Measurements from ENCODE around the gene RTN4RL1.

RTN4RL1 gene

GRCh38 chr17:1941272-1942065 is 83.7 kb downstream of the RTN4RL1 start:
- H3K4me1 ChIP-seq (ENCODE audit: insufficient read depth, low read length, poor library complexity, severe bottlenecking): no peaks in the 10 kb centered on the region
- no peak overlapping the region for H3K9ac ChIP-seq (ENCODE audit: low read depth, low read length, poor library complexity, severe bottlenecking)
- no peaks in the 10 kb centered on the region for H3K9me3 ChIP-seq (ENCODE audit: insufficient read depth, low read depth, low read length)
- TF ChIP-seq EZH2phosphoT487 (IDR thresholded peaks at IDR 0.05; ENCODE audit: borderline replicate concordance): no peak
- H2AFZ ChIP-seq (ENCODE audit: low read length): no peak overlapping the region
- no peaks in the 10 kb centered on the region for H4K20me1 ChIP-seq (ENCODE audit: insufficient read depth, low read length, poor library complexity, severe bottlenecking)
- H3K4me2 ChIP-seq (ENCODE audit: low read depth, low read length, poor library complexity, severe bottlenecking): no peak overlapping the region
- H3F3A ChIP-seq (ENCODE audit: low read depth): no peaks in the 10 kb centered on the region
- no peaks in the 10 kb centered on the region for H3K36me3 ChIP-seq (ENCODE audit: insufficient read depth, low read length)
- no peaks in the 10 kb centered on the region for H3K9me2 ChIP-seq (replicated peaks; ENCODE audit: low read depth, low read length)
- H3K27me3 ChIP-seq (ENCODE audit: insufficient read depth, low read length, poor library complexity, severe bottlenecking): no peaks in the 10 kb centered on the region
- no peak overlapping the region for H3K4me3 ChIP-seq (ENCODE audit: low read length, poor library complexity, severe bottlenecking)
- no peaks in the 10 kb centered on the region for H3K79me2 ChIP-seq (ENCODE audit: insufficient read depth, low read length)

DNA sequence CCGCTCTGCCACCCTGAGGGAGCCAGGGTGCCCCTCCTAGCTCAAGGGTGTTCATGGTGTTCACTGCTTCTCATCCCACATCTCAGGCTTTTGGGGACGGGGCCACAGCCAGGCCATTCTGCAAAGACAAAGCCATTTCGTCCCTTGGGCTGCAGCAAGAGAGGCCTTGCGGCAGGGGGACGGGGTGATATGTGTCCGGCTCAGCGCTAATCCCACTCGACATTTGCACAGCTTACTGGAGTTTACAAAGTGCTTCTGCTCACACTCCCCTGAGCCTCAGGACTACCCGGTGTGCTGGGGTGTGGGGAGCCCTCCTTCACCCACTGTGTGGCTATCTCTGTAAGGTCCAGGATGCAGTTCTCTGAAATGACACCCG is 84.3 kb downstream of the RTN4RL1 start:
- no peaks in the 10 kb centered on the region for H3K27me3 ChIP-seq (ENCODE audit: insufficient read depth, low read length, poor library complexity, severe bottlenecking)
- H3K4me1 ChIP-seq (ENCODE audit: insufficient read depth, low read length, poor library complexity, severe bottlenecking): no peaks in the 10 kb centered on the region
- H3K9me3 ChIP-seq (ENCODE audit: insufficient read depth, low read depth, low read length): no peaks in the 10 kb centered on the region
- no peak overlapping the region for H2AFZ ChIP-seq (ENCODE audit: low read length)
- no peaks in the 10 kb centered on the region for H3K9me2 ChIP-seq (replicated peaks; ENCODE audit: low read depth, low read length)
- H3K79me2 ChIP-seq (ENCODE audit: insufficient read depth, low read length): no peaks in the 10 kb centered on the region
- no peak overlapping the region for H3K9ac ChIP-seq (ENCODE audit: low read depth, low read length, poor library complexity, severe bottlenecking)
- no peaks in the 10 kb centered on the region for H3F3A ChIP-seq (ENCODE audit: low read depth)
- H3K36me3 ChIP-seq (ENCODE audit: insufficient read depth, low read length): no peaks in the 10 kb centered on the region
- H3K4me3 ChIP-seq (ENCODE audit: low read length, poor library complexity, severe bottlenecking): no peak overlapping the region
- no peak overlapping the region for H3K4me2 ChIP-seq (ENCODE audit: low read depth, low read length, poor library complexity, severe bottlenecking)
- no peak for TF ChIP-seq EZH2phosphoT487 (IDR thresholded peaks at IDR 0.05; ENCODE audit: borderline replicate concordance)
- TF ChIP-seq CTCF (conservative IDR thresholded peaks at IDR 0.05; ENCODE audit: low read length): no peak
- H4K20me1 ChIP-seq (ENCODE audit: insufficient read depth, low read length, poor library complexity, severe bottlenecking): no peaks in the 10 kb centered on the region

DNA sequence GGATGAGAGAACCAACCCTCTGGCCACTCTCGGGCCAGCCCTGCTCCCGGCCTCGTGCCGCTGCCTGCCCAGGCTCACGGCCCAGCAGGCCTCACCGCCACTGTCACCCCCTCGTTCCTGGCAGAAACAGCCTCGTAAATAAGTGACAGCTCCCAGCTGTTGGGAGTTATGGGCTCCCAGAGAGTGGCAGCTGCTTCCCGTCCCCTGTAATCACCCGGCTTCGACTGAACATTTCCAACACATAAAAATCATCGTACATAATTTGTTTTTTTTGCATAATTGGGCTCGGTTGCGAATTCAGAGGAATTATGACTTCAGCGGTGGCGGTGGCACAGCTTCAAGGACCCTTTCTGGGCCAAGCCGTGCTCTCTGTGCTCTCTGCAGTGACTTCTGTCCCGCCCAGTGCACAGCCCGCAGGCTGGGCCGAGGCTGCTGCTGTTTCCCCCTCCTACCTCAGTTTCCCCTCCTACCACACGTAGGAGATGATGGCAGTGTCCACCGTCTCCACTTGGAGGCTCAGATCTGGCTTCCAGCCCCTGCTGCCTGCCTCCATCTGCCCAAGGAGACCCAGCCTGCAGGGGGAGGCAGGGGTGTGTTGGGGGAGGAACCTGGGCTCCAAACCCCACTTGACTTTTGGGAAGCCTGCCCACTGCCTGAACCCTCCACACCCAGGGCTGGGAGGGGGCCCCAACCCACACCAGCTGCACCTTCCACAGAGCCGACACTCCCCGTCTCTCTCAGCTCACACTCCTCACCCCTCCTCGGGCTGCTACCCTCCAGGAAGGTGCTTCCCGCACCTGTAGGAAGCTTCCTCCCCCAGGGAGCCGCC is 84.9 kb downstream of the RTN4RL1 start:
- Histone ChIP-seq H3K79me2 (ENCODE audit: insufficient read depth, low read length) (no peaks in the 10 kb centered on the region), H3K9ac (ENCODE audit: low read depth, low read length, poor library complexity, severe bottlenecking) (no peak overlapping the region), H3K9me3 (ENCODE audit: insufficient read depth, low read depth, low read length) (no peaks in the 10 kb centered on the region), H3K4me1 (ENCODE audit: insufficient read depth, low read length, poor library complexity, severe bottlenecking) (no peaks in the 10 kb centered on the region), H3K4me2 (ENCODE audit: low read depth, low read length, poor library complexity, severe bottlenecking) (no peak overlapping the region), H3K4me3 (ENCODE audit: low read length, poor library complexity, severe bottlenecking) (no peak overlapping the region), H4K20me1 (ENCODE audit: insufficient read depth, low read length, poor library complexity, severe bottlenecking) (no peaks in the 10 kb centered on the region), H3K27me3 (ENCODE audit: insufficient read depth, low read length, poor library complexity, severe bottlenecking) (no peaks in the 10 kb centered on the region), H3K36me3 (ENCODE audit: insufficient read depth, low read length) (no peaks in the 10 kb centered on the region), H3K9me2 (replicated peaks; ENCODE audit: low read depth, low read length) (no peaks in the 10 kb centered on the region), H3F3A (ENCODE audit: low read depth) (no peaks in the 10 kb centered on the region), H2AFZ (ENCODE audit: low read length) (no peak overlapping the region)
- no peak for TF ChIP-seq CTCF (conservative IDR thresholded peaks at IDR 0.05; ENCODE audit: low read length)
- no peak for TF ChIP-seq EZH2phosphoT487 (IDR thresholded peaks at IDR 0.05; ENCODE audit: borderline replicate concordance)

Measured in Loucy (cell line).